Glomerular visceral epithelial cell (primary cell): ENCODE results near the gene ARHGEF12.

Experiments used
- DNase-seq: peaks from one replicate; pipeline ENCODE4 v3.0.0-alpha.2; 2016; ENCODE audit errors: extremely low spot score

Gene ARHGEF12

GRCh38 chr11:120536797-120537169 is 200.6 kb downstream of the ARHGEF12 start:
- no peak for DNase-seq

GRCh38 chr11:120537996-120538395 is 201.8 kb downstream of the ARHGEF12 start:
- no peak for DNase-seq

GRCh38 chr11:120538707-120539106 is 202.5 kb downstream of the ARHGEF12 start:
- DNase-seq, result no peak
